Right renal pelvis (tissue), 4 donors: ENCODE results near the gene CST9. TPM values are rescaled to one million over a fixed set of nuclear protein-coding genes. Genes with fewer than 3 reads are reported as not detected.

Experiments
- DNase-seq, 4 donors: peaks; one replicate each; pipeline ENCODE4 v3.0.0-alpha.2; 2013; ENCODE audit warnings: low read depth in 4 of 4, low spot score in 3 of 4, missing footprints in 1 of 4
- polyA plus RNA-seq, 4 donors: library from polyadenylated mRNA; unstranded; fragments of 120-200 nt; gene quantifications; one replicate each; pipeline ENCODE4 v1.2.1, GENCODE V29; 2013; ENCODE audit not compliant: insufficient read length in 4 of 4

The CST9 gene, protein sequence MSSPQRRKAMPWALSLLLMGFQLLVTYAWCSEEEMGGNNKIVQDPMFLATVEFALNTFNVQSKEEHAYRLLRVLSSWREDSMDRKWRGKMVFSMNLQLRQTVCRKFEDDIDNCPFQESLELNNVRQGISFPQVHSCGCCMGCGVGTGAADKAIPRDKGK
- under 1 TPM in 2 of 4 donors, not detected in 2; 0.05 to 0.17 TPM for polyA plus RNA-seq

DNA sequence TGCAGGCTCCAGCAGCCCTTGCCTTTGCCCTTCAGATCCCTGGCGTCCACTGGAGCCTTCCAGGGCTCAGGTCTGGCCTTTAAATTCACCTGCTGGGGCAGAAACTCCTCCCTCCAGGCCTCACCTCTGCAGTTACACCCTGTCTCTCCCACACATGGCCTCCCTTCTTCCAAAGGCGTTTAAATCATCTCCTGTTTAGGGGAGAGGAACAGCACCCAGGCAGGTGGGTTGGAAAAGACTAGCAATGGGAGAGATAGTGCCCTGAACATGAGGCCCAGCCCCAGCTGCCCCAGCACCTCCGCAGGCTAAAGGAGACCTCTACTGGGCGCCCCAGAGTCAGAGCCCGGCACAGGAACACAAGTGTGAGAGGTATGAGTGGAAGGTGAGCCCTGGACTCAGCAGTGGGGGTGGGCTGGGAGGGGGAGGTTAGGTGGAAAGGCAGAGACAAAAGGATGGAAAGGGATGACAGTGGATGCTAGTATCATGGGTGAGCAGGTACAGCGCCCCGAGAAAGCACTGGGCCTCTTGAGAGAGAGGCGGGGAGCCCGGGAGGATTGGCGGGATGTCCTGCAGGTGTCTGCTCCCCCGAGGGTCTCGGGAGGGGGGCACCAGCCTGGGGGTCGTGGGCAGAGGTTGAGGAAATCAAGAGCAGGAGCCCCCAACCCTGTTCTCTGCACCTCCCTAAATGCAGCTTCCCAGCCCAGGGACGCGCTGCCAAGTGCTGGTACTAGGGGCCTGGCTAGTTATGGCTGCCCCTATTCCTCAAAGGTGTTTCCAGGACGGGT, at the start of gene CST9:
CST9 (minus strand) TSS at position 51 of the 785 bp plus-strand sequence. CDS start 53 bp downstream, outside the sequence.
- DNase-seq: no peak

GRCh38 chr20:23654717-23655116, 49.0 kb upstream of the CST9 start:
- DNase-seq: no peak

GRCh38 chr20:23654000-23654399, 48.3 kb upstream of the CST9 start:
- no peak for DNase-seq

- no peak for DNase-seq
These were observed 47.8 kb upstream of the CST9 start for GRCh38 chr20:23653400-23653938.

DNA sequence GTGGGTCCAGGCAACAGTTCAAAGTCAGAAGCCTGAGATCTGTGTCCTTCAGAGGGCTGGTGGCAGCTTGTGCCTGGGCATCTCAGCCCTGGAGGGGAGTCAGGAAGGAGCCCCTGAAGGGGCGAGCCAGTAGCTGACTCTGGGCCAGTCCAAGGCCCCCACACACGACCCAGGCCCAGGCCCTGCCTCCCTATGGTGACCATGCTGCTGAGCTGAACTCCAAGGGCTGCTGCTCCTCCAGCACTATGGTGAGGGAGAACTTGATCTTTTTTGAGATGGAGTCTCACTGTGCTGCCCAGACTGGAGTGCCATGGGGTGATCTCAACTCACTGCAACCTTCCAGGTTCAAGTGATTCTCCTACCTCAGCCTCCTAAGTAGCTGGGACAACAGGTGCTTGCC, 47.2 kb upstream of the CST9 start:
- no peak for DNase-seq

DNA sequence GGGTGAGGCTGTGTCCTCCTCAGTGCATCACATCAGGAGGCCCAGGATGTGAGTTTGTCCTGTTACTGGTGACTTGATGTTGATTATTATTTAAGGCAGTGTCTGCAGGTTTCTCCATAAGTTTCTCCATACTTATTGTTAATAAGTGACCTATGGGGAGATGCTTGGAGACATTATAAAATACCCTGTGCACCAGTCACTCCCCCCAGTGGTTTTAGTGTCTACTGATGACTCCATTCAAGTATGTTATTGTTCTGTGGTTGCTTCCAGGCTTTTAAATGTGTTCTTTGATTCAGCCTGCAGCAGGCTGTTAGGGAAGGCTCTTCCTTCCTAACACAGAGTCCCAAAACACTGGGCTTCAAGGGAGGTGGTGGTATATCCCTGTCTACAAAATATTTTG, 46.7 kb upstream of the CST9 start:
- DNase-seq: no peak

DNA sequence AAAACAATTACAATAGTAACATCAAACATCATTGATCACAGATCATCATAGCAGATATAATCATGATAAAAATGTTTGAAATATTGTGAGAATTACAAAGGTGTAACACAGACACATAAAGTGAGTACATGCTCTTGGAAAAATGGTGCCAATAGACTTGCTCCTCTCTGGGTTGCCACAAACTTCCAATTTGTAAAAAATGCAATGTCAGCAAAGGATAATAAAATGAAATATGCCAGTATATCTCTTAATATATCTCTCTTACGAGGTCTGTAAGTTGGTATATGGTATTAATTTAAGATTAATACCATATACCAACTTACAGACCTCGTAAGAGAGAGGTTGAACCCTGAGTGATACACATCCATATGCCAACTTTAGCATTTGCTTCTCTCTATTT, 45.4 kb upstream of the CST9 start:
- no peak for DNase-seq

GRCh38 chr20:23649830-23650417, 44.2 kb upstream of the CST9 start:
- no peak for DNase-seq

DNA sequence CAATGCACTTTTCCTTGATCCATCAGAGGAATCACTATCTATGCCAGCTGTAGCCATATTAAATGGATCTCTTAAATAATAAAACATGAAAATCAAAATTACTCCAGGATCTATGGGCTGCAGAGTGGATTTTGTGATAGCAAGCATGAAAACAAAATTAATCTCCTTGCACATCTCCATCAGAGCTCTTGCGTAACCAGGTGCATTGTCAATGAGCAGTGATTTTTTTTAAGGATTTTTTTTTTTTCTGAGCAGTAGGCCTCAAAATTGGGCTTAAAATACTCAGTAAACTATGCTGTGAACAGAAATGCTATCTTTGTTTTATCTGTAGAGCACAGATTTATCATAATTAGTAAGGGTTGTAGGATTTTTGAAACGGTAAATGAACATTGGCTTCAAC, 43.5 kb upstream of the CST9 start:
- no peak for DNase-seq

DNA sequence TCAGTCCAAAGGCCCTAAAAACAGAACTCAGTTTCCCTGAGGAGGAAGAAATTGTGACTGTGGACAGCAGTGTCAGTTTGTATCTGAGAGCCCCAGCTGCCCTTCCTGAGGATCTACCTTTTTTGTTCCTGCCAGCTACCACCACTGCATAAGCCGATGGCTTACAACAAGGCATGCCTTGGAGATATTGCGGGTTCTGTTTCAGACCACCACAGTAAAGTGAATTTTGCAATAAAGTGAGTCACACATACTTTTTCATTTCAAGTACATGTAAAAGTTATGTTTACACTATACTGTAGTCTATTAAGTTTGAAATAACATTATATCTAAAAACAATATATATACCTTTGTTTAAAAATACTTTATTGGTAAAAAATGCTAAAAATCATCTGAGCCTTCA, 41.6 kb upstream of the CST9 start:
- DNase-seq: no peak

GRCh38 chr20:23646106-23646873, 40.6 kb upstream of the CST9 start:
- DNase-seq: no peak

DNA sequence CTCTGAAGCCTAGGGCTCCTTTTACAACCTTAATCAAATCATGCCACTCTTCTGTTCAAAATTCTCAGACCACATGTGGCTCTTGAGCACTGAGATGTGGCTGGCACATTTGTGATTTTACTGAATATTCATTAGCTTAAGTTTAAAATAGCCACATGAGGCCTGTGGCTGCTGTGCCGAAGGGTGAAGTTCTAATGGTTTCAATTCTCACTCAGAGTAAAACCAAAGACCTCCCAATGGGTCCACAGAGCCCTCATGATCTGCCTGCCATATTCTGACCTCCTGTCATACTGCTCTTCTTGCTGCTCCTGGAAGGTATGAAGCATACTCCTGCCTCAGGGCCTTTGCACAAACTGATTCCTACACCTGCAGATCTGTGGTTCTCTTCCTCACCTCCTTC, 39.9 kb upstream of the CST9 start:
- no peak for DNase-seq

- DNase-seq: no peak
These were observed 38.4 kb upstream of the CST9 start for GRCh38 chr20:23644164-23644563.

DNA sequence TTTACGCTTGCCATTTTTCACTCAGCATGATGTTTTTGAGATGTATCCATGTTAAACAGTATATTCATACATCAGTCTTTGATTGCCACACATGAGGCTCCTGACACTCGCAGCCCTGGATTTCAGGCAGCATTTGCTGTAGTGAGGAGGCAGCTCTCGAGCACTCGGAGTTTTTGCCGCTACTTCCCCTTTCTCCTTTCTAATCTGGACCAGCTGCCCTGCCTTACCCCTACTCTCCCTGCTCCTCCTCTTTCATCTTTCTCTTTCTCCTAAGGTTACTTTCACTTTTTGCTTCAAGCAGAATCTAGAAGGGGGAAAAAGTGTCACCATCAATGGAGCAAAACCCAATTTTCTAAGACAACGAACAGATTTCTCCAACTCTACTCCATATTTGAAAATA, 37.9 kb upstream of the CST9 start:
- DNase-seq: no peak

- no peak for DNase-seq
These were observed 36.4 kb upstream of the CST9 start for GRCh38 chr20:23641936-23642751.

DNA sequence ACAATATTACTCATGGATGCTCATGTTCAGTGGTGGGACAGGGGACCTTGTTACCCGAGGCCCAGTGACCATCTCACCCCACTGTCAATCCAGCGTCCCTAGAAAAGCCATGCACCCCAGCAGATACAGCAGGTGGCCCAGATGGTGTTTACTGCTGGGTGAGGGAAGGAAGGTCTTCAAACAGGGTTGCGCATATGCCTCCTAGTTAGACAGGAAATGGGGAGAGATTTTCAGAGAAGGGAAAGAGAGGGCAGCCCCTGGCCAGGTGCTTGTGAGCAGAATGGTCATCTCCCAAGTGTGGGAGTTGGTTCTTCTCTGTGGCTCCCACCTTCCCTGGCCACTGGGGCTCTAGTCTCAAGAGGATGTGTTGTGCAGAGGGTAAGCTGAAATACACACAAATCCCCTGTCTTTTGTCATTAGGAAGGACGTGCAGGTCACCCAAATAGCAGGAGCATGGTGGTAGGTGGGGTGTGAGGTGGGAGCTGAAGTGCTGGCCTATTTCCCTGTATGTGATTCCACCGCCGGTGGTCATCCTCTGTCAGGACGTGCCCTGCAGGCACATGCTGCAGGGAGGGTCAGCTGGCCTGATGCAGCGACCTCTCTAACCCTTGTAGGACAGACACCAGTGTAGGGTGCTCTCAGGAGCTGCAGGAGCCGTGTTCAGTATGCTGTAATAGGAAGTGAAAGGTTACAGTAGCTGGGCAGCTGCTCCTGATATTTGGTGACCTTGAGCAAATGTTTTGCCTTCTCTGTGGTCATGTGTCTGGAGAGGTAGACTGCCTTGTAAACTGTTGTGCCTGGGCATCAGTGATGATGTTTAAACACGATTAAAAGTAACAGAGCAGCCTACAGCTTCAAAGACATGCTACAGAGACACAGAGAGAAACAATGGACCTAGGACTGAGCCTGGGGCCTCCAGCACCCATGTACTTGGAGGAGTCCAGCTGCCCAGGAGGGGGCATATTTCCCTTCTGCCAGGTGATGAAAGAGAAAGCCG, 35.3 kb upstream of the CST9 start:
- no peak for DNase-seq

- DNase-seq: no peak
These were observed 34.4 kb upstream of the CST9 start for GRCh38 chr20:23640018-23640601.

DNA sequence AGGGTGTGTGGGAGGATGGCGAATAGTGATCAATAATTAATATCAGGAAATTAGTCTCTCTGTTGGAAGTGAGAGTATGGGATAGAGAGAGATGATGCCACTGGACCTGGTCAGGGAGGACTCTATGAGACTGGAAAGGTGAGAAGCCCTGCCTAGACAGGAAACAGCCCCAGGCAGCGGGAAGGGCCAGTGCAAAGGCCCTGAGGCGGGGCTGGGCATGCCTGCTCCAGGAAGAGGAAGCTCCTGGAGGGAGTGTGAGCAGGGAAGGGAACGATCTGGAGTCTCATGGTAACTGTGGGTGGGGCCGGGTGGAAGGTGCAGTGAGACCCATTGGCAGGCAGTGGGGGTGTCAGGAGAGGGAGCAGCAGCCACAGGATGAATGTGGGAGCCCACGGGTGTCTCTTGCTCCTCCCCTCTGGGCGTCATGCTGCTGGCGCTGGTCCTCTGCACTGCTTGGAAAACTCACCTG, 33.8 kb upstream of the CST9 start:
- DNase-seq: no peak
